AG08396 (cell line): ENCODE measurements around the gene ABTB2.
A peak's percentile ranks its signal among the peaks of the same experiment; 100 is the strongest.

Experiments used
- DNase-seq: peaks from one replicate; pipeline ENCODE4 v3.0.0; 2012; ENCODE audit warnings: low spot score, mixed read lengths

ABTB2 gene

GRCh38 chr11:34209809-34210208 lies 148.0 kb downstream of the ABTB2 start:
- no peak for DNase-seq

- DNase-seq: no peak
Measured at GRCh38 chr11:34208266-34209135, 149.3 kb downstream of the ABTB2 start.

GRCh38 chr11:34207487-34208180 lies 150.2 kb downstream of the ABTB2 start:
- DNase-seq: no peak

- DNase-seq: no peak
Measured at GRCh38 chr11:34206407-34207300, 151.2 kb downstream of the ABTB2 start.

GRCh38 chr11:34205326-34206035 lies 152.3 kb downstream of the ABTB2 start:
- DNase-seq: no peak

GRCh38 chr11:34204396-34205279 lies 153.2 kb downstream of the ABTB2 start:
- no peak for DNase-seq

GRCh38 chr11:34203377-34203871 lies 154.4 kb downstream of the ABTB2 start:
- DNase-seq: no peak

GRCh38 chr11:34201129-34201528 lies 156.7 kb downstream of the ABTB2 start:
- no peak for DNase-seq

- no peak for DNase-seq
Measured at GRCh38 chr11:34199525-34199924, 158.3 kb downstream of the ABTB2 start.

GRCh38 chr11:34198523-34198922 lies 159.3 kb downstream of the ABTB2 start:
- no peak for DNase-seq

GRCh38 chr11:34197256-34197655 lies 160.6 kb downstream of the ABTB2 start:
- DNase-seq: no peak

- no peak for DNase-seq
Measured at GRCh38 chr11:34194576-34195335, 163.1 kb downstream of the ABTB2 start.

GRCh38 chr11:34192481-34193401 lies 165.1 kb downstream of the ABTB2 start:
- peak; percentile 93 for DNase-seq

- no peak for DNase-seq
Measured at GRCh38 chr11:34191578-34191977, 166.2 kb downstream of the ABTB2 start.

GRCh38 chr11:34190192-34191139 lies 167.3 kb downstream of the ABTB2 start:
- no peak for DNase-seq

GRCh38 chr11:34189191-34189590 lies 168.6 kb downstream of the ABTB2 start:
- no peak for DNase-seq

GRCh38 chr11:34188181-34188580 lies 169.6 kb downstream of the ABTB2 start:
- no peak for DNase-seq
